ENCODE measurements around the gene DPP3.

Gene DPP3

DNA sequence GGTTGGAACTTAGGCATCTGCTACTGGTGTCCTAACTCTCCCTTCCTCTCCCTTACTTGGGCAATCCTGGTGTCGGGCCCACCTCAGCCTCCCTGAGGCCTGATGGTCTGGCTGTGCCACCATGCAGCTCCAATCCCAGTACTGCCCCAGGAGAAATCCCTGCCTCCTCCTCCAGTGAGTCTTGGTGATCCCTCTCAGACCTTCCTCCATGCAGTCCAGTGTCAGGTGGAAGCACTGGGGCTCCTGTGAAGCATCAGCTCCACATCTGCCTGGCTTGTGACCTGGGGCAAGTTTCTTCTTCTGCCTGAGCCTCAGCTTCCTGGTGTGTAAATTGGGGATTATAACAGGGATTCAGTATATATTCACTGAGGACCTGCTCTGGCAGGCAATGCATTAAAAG, 15.3 kb upstream of the DPP3 start:
- no peak for DNase-seq

DNA sequence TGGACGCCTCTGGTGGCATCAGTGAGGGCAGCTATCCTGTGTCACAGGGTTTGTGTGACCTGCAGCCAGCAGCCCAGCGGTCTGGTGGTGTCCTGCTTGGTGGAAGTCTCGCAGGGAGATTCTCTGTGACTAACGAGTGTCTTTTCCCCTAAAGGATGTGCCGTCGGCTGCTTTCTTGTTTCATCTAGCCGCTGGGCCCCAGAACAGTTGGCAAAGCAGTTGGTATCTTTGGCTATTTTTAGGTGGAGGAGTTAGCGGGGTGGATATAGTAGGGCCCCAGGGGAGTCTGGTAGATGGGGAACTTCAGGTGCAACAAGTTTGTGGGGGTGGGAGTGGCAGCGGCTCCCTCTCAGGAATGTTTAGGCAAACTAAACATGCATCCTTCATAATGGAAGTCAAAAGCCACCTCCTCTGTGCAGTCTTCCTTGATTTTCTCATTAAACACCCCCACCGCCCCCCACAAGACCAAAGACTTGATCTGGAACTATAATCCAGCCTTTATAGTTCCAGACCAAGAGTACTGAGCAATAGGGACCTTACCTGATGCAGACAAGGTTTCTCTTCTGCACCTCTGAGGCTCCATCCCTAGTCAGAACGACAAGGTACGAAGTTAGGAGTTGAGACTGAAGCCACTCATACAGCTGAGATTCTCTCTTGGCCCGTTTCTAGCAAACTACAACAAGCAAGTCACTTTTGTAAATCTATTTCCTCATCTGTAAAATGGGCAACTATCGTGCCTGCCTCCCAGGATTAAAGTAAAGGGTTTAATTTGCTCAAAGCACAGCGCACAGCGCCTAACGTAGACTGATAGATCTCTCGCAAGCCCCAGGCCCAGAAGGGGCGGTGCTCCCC, 14.6 kb upstream of the DPP3 start:
- DNase-seq = no peak

DNA sequence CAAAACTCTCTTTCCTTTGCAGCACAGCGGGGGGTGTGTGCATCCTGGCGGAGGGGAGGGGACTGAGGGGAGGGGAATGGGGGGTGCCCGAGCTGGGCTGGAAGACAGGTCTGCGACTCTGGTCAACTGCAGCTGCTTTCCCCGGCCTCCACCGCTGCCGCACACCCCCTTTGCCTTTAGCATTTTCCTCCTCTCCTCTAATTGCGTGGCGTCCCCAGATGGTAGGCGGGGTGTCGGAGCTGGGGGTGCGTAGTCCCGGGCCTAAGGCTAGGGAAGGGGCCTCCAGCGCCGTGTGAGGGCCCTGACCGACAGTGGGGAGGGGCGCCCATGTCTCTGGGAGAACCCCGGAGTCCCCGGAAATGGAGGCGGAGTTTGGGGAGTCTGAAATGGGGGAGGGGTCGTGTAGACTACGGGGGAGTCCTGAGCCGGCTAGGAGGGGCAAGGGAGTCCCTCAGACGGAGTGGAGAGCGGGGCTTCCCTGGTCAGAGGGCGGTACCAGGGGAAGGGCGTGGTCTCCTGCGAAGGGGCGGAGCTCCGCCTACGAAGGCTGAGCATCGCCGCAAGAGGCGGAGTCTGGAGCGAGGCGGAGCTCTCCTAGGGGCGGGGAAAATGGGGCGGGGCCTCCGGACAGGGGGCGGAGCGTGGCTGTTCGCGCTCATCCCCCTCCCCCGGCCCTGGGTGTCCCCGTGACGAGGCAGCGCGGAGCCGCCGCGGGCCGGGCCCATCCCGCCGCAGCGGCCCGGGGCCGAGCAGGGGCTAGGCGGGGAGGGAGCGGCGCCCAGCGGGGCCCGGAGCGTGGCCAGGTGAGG, 13.8 kb upstream of the DPP3 start, which contains the start of gene PELI3:
PELI3 (plus strand) TSS at position 681 of the 809 bp plus-strand sequence. CDS start 1,224 bp downstream, outside the sequence.
- DNase-seq = peak; percentile 96 to 98

DNA sequence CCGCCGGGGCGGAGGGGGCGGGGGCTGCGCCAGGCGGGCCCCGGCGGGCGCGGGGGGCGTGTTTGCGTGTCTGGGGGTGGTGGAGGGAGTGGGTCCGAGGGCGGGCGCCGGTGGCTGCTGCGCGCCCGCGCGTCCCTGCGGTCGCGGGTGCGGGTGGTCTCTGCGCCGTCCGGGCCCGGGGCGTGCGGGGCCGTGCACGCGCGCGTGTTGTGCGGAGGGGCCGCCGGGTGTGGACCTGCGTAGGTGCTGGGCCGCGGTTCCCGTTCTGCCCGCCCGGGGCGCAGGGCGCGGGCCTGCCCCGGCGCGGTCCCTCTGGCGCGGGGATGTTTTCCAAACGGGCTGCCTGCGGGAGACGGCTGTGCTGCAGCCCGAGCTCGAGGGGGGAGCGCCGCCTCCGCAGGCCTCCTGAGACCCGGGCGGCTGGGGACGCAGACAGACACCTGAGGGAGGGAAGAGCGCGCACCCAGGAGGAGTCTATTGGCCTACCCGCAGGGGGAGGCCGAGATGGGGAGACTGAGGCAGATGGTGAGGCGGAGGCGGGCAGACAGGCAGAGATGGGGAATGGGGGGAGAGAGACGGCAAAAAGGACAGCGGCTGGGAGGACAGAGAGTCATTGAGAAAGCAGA, 13.1 kb upstream of the DPP3 start:
- peak; percentile 29 to 39 for DNase-seq

DNA sequence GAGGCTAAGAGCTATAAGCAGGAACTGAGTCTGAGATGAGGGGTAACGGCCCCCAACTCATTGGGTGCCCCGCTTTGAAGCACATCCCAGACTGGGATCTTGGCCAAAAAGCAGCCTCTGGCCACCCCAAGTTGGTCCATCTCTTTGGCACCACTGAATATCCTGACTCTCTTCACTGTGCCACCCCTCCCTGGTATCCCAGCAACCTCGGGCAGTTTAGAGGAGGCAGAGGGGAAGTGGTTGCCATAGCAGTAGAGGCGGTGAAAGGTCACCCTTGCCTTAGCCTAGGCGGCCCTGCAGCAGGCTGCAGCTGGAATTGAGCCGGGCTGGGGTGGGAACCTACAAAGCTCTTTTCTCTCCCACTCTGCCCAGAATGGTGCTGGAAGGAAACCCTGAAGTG, 12.5 kb upstream of the DPP3 start:
- DNase-seq = no peak

DNA sequence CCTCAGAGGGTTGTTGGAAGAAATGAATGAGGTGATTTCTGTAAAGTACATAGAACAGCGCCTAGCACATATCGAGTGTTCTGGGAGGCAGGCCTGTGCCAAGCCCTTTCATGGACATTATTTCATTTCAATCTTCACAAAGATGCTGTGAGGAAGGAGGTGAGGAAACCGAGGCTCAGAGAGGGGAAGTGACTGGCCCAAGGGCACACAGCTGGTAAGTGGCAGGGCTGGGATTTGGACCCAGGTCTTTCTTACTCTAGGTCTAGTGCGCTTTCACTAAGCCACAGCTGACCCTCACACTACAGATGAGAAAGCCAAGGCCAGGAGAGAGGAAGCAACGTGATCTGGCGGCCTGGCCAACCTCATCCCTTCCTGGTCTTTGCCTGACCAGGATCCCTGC, 11.5 kb upstream of the DPP3 start:
- no peak for DNase-seq

DNA sequence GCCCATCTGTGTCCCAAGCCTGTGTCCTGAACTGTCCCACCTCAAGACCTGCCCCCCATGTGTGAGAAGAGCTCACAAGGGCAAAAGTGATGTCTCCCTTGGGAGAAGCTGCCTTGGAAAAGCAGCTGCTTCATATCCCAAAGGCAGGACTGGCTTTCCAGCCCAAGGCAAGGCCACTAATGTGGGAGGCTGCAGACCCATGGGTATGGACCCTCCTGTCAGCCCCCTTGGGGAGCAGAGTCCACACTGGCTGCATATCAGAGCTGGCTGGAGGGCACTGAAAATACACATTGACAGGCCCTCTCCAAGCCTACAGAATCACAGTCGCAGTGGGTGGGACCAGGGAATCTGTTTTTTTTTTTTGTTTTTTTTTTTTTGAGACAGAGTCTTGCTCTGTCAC, 10.8 kb upstream of the DPP3 start:
- DNase-seq = no peak

DNA sequence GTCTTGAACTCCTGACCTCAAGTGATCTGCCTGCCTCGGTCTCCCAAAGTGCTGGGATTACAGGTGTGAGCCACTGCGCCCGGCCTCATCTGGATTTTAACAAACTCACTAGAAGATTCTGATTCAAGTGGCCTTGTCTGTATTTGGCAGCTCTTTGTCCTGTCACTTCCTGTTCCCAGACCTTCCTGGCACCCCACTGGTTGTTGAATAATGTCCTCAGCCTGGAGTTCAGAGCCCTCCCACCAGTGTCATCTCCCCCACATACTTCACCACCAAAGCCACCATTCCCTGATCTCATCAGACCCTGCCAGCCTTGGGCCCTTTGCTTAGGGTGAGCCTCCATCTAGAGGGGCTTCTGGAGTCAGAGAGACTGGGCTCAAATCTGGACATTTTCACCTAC, 10.2 kb upstream of the DPP3 start:
- no peak for DNase-seq

DNA sequence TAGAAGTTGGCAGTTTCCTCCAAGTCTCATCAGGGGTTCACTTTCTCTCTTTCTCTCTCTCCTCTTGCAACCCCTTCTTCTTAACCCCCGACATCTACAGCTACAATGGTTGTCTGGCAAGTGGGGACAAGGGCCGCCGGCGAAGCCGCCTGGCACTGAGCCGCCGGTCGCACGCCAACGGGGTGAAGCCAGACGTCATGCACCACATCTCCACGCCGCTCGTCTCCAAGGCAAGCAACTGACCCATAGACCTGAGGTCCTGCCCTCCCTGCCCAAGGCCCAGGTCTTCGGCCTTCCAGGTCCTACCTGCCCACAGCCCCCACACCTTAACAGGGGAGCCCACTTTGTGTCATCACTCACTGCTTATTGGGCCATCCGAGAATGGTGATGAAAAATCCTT, 9.1 kb upstream of the DPP3 start:
- DNase-seq = no peak

DNA sequence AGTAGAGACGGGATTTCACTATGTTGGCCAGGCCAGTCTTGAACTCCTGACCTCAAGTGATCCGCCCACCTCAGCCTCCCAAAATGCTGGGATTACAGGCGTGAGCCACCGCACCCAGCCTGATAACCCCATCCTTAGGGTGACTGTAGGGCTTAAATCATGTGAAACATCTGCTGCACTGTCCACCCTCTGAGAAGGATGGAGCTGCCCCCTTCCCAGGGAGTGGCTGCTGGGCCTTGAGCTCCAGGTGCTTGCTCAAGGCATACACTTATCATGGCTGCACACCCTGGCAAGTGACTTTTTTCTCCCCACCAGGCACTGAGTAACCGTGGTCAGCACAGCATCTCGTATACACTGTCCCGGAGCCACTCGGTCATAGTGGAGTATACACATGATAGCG, 8.2 kb upstream of the DPP3 start:
- no peak for DNase-seq

DNA sequence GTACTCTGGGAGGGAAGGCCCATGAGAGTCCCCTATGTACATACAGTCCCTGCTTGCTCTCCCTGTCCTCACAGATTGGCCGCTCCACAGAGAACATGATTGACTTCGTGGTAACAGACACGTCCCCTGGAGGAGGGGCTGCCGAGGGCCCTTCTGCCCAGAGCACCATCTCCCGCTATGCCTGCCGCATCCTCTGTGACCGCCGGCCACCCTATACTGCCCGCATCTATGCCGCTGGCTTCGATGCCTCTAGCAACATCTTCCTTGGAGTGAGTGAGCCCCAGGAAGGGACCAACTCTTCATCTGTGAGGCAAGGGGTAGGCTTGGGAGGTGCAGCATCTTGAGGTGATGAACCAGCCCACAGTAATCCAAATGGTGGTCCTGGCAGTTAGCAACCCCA, 7.1 kb upstream of the DPP3 start:
- DNase-seq = no peak

DNA sequence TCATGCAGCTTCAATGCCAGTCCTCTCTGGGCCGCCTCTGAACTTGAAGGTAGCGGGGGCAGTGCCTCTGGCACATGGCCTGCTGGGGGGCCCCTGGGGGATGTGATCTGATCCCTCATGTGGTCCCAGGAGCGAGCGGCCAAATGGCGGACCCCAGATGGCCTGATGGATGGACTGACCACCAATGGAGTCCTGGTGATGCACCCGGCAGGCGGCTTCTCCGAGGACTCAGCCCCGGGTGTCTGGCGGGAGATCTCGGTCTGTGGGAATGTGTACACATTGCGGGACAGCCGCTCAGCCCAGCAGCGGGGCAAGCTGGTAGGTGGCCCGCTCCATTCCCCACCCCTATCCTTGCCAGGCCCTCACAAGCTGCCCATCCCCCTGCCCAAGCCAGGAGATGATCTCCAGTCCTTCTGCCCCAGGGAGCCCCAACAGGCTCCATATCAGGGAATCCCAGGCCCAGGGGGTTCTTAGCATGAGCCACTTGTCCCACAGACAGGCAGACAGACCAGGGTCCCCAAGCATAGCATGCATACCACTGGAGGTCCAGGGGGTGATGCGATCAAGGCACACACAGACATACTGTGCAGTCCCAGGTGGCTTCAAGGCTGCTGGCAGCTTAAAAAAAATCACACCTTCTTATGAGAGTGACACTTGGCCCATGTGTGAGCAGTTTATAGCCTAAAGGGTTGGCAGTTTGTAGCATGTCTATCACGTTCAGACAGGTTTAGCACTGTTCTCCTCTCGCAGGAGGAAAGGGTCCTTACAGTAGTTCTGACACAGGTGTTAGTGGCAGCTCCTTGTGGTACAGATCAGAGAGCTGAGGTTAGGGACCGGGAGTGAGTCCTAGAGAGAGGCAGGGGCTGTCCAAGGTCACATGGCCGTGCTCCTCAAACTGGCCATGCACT, 6.4 kb upstream of the DPP3 start:
- DNase-seq = no peak

DNA sequence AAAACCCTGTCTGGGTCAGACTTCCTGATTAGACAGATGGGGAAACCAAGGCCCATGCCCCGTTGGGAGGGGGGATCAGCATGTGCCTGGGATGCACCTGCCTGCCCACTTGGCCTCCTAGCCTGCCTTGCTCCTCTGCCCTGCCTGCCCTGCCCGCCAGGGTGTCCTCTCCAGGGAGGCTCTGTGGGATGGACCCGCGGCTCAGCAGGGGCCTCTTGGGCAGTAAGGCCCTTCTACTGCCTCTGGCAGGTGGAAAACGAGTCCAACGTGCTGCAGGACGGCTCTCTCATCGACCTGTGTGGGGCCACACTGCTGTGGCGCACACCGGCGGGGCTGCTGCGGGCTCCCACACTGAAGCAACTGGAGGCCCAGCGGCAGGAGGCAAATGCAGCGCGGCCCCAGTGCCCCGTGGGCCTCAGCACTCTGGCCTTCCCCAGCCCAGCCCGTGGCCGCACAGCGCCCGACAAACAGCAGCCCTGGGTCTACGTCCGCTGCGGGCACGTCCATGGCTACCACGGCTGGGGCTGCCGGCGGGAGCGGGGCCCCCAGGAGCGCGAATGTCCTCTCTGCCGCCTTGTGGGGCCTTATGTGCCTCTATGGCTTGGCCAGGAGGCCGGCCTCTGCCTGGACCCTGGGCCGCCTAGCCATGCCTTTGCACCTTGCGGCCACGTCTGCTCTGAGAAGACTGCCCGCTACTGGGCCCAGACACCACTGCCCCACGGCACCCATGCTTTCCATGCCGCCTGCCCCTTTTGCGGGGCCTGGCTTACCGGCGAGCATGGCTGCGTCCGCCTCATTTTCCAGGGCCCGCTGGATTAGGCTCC, 4.7 kb upstream of the DPP3 start:
- DNase-seq = no peak

DNA sequence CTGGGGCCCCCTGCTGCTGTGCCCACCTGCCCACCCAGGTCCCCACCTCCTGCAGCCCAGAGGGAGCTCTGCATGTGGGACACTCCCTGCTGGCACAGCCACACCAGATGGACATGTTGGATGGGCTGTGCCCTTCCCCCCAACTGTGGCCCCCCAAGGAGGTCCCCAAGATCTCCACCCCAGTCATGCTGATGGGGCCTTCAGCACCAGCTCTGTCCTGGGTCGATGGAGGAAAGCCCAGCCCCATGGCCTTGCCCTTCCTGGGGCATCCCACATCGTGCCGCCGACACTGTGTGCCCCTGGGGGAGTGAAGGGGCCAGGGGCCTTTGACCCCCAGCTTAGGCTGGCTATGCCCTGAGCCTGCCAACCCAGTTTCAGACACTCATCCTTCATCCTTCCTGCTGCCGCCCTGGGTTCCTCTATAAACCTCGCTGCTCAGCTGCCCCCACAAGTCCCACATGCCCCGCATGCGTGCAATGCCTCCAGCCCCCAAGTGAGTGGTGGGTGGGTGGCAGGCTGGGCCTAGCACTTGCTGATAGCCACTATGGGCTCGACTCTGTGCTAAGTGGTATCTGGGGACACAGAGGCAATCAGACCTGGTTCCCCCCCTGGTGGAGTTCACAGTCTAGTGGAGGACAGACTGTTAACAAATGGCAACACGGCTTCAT, 3.9 kb upstream of the DPP3 start:
- DNase-seq = no peak

DNA sequence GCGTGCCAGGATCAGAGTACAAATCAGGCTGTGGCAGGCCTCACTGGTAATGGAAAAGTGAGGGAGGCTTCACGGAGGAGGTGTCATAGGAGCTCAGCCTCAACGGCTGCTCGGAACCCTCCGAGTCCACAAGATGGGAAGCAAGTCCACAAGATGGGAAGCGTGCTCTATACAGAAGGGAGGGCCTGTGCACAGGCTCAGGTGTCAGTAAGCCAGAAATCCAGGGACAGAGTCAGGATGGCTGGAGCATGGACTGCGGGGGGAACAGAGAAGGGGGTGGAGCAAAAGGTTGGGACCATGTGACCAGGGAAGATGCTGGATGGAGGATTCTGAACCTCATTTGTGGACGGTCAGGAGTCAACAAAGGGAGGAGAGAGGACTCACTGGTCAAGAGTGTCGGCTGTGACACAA, 3.4 kb upstream of the DPP3 start:
- no peak for DNase-seq

DNA sequence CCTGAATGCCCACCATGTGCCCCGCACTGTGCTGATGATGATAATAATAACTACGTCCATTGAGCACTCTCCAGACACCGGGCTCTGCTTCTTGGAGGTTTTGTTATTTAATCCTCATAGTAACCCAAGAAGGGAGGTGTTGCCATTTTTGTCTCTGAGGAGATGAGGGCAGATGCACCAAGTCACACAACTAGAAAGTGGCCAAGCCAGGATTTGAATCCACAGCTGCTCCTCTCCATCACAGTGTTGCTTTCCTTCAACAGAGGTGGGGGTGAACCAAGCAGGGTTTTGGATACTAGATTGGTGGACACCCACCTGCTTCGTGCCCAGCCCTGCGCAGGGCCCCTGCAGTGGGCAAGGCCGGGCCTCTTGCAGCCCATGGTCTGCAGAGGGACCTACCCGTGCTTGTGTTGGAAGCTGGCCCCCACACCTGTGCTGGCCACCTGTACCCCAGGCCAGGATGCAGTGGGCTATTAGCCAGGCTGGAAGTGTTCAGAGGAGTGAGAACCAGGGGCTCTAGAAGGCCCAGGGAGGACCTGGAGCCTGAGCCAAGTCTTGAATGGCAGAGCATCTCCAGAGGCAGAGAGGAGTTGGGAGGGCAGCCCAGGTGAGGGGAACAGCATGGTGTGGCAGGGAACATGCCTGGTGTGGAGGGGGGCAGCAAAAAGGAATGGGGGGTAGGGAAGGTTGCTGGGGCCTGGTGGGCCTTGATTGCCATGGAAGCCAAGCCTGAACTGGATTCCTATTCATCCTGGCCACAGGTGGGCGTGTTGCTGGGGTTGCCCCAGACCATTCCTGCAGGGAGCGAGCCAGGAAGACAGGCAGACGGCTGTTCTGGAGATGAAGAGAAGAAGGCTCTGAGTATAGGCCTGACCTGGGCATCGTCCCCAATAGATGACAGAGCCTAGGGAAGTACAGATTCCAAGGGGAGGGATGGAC, 2.7 kb upstream of the DPP3 start:
- no peak for DNase-seq

DNA sequence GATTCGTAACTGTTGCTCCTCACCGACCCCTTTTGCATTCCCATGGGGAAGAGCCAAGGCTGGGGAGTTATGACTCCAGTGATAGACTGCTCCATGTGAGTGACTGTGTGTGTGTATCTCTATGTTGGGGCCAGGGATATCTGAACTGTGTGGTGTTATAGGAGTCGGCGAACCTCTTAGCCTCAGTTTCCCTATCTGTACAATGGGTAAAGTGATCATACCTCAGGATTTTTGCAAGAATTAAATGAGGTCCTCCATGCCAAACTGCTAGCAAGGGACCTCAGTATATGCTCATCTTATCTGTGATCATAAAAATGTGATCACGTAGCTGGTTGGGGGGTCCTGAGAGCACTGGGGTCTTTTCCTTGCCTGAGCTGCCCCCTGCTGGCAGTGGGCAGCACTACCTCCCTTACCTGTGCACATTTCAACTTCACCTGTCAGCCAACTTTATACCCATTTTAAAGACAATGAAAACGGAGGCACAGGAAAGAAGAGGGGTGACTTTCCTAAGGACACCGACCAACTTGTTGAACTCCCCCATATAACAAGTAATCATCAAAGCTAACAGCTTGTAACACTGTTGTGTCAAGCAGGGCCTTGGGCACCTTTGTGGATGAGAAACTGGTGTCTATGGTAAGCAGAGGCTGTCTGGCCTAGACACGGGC, 1.4 kb upstream of the DPP3 start:
- no peak for DNase-seq

DNA sequence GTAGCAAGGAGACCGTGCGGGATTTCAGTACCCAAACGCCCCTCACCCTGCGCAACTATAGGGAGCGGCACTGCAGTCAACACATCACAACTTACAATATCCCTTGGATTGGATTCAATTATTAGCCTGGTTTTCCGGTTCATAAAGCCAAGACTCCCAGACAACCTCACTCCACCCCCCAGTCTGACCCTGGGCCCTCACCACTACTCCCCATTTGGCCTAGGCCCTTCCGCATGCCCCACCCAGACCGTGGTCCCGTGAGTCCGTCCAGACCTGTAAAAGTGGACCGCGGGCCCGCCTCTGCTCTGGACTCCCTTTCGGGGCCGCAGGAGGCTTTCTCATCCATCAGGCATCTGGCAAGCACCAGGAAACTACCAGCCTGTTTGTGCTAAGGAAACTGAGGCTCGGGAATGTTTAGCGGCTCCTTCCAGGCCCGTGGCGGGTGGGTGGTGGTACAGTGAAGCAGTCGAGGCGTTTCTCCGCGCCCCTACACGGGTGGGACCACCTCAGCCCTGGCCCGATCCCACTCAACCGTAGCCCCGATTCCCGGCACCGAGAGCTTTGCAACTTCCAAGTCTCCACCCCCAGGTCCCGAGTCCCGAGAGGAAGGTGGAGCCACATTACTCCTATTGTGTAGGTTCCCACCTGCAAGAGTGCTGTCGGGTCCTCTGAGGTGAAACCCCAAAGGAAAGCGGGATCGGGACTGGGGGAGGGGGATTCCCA, 679 bp upstream of the DPP3 start:
- no peak for DNase-seq
